Neural progenitor cell (in vitro differentiated cells): ENCODE results near the gene PPP1R37.
A peak's percentile ranks its signal among the peaks of the same experiment; 100 is the strongest.

Experiments
- CTCF ChIP-seq: fragments of 200-600 bp; sonication (generic); IDR thresholded peaks from 2 replicates; pipeline ENCODE4 v1.5.1; 2017; ENCODE audit warnings: antibody characterized with exemption, mild to moderate bottlenecking
- EZH2 ChIP-seq: fragments of 200-600 bp; sonication (generic); IDR thresholded peaks from 2 replicates; pipeline ENCODE4 v1.6.1; 2017; ENCODE audit warnings: antibody characterized with exemption, mild to moderate bottlenecking, moderate library complexity
- EZH2phosphoT487 ChIP-seq: fragments of 200-600 bp; sonication (generic); IDR thresholded peaks from 2 replicates; pipeline ENCODE4 v1.6.1; 2017; ENCODE audit warnings: antibody characterized with exemption

GRCh38 chr19:45075301-45076028 is 17.5 kb upstream of the PPP1R37 start:
- TF ChIP-seq CTCF (no peak), EZH2 (peak; percentile 18), EZH2phosphoT487 (peak; percentile 7)
